MM.1S (cell line): ENCODE measurements around the gene SCAPER.

Experiments
- DNase-seq: peaks from one replicate; pipeline ENCODE4 v3.0.0-alpha.2; 2015
- H2AFZ ChIP-seq: fragments of 300-600 bp; sonication (generic); 2 replicates; pipeline ENCODE4 v1.6.0; 2016; ENCODE audit warnings: antibody characterized with exemption, low read length
- H3F3A ChIP-seq: fragments of 300-600 bp; sonication (generic); 2 replicates; pipeline ENCODE4 v1.6.1; 2016; ENCODE audit warnings: mild to moderate bottlenecking, antibody characterized with exemption, low read length, moderate library complexity, mixed read lengths; ENCODE audit not compliant: insufficient read depth
- H3K27ac ChIP-seq: fragments of 300-600 bp; sonication (generic); 2 replicates; pipeline ENCODE4 v1.5.1; 2016; ENCODE audit warnings: mild to moderate bottlenecking, low read length
- H3K27me3 ChIP-seq: fragments of 300-600 bp; sonication (generic); replicated peaks from 2 replicates; pipeline ENCODE4 v1.6.0; 2016; ENCODE audit warnings: low read length; ENCODE audit not compliant: insufficient read depth
- H3K36me3 ChIP-seq: fragments of 300-600 bp; sonication (generic); replicated peaks from 2 replicates; pipeline ENCODE4 v1.6.1; 2016; ENCODE audit warnings: mild to moderate bottlenecking, low read length, mixed read lengths; ENCODE audit not compliant: insufficient read depth
- H3K4me1 ChIP-seq: fragments of 300-600 bp; sonication (generic); 2 replicates; pipeline ENCODE4 v1.6.1; 2016; ENCODE audit warnings: low read length, mixed read lengths
- H3K4me2 ChIP-seq: fragments of 300-600 bp; sonication (generic); 2 replicates; pipeline ENCODE4 v1.6.0; 2016; ENCODE audit warnings: low read depth, low read length
- H3K4me3 ChIP-seq: fragments of 300-600 bp; sonication (generic); 2 replicates; pipeline ENCODE4 v1.5.1; 2016; ENCODE audit warnings: low read length, mixed read lengths
- H3K79me2 ChIP-seq: fragments of 300-600 bp; sonication (generic); 2 replicates; pipeline ENCODE4 v1.6.1; 2016; ENCODE audit warnings: mixed run types, low read length, mixed read lengths
- H3K9ac ChIP-seq: fragments of 300-600 bp; sonication (generic); 2 replicates; pipeline ENCODE4 v1.6.1; 2016; ENCODE audit warnings: low read length, mixed read lengths
- H3K9me2 ChIP-seq: fragments of 300-600 bp; sonication (generic); replicated peaks from 2 replicates; pipeline ENCODE4 v1.6.1; 2016; ENCODE audit warnings: mild to moderate bottlenecking, low read length, mixed read lengths; ENCODE audit not compliant: insufficient read depth
- H3K9me3 ChIP-seq: fragments of 300-600 bp; sonication (generic); replicated peaks from 2 replicates; pipeline ENCODE4 v1.6.1; 2016; ENCODE audit warnings: mild to moderate bottlenecking, low read length, mixed read lengths; ENCODE audit not compliant: insufficient read depth
- H4K20me1 ChIP-seq: fragments of 300-600 bp; sonication (generic); 2 replicates; pipeline ENCODE4 v1.6.1; 2016; ENCODE audit warnings: mild to moderate bottlenecking, low read length, moderate library complexity, mixed read lengths; ENCODE audit not compliant: insufficient read depth
- EZH2 ChIP-seq: fragments of 300-600 bp; sonication (generic); optimal IDR thresholded peaks from 2 replicates; pipeline ENCODE3; 2017; ENCODE audit warnings: low read depth, mild to moderate bottlenecking, antibody characterized with exemption, low read length, mixed read lengths
- EZH2phosphoT487 ChIP-seq: fragments of 300-600 bp; sonication (generic); IDR thresholded peaks from 2 replicates; pipeline ENCODE4 v1.6.1; 2018; ENCODE audit warnings: antibody characterized with exemption, low read length
- TF ChIP-seq, protein P1 (sequence below): fragments of 300-600 bp; sonication (generic); IDR thresholded peaks from 2 replicates; pipeline ENCODE4 v1.5.1; 2016; ENCODE audit warnings: antibody characterized with exemption, low read length, mixed read lengths

SCAPER gene

DNA sequence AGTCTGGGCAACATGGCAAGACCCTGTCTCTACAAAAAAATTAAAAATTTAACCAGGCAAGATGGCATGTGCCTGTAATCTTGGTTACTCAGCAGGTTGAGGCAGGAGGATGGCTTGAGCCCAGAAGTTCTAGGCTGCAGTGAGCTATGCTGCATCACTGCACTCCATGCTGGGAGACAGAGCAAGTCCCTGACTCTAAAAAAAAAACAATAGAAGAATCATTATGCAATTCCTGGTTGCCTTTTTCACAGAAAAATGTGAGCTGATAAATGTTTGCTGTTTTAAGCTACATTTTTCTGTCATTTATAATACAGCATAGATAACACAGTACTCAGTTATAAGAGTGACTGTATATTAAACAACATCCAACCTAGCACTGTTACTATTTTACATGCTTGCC lies 148.8 kb downstream of the SCAPER start:
- H2AFZ ChIP-seq, result no peak overlapping the region
- DNase-seq, result no peak
- H4K20me1 ChIP-seq, result no peaks in the 10 kb centered on the region
- no peak overlapping the region for H3K4me2 ChIP-seq
- H3K9ac ChIP-seq, result no peak overlapping the region
- no peaks in the 10 kb centered on the region for H3F3A ChIP-seq
- H3K4me1 ChIP-seq, result peaks cover 24% of the 10 kb centered on the region
- no peak overlapping the region for H3K27ac ChIP-seq
- H3K27me3 ChIP-seq, result no peaks in the 10 kb centered on the region
- H3K79me2 ChIP-seq, result no peaks in the 10 kb centered on the region
- no peaks in the 10 kb centered on the region for H3K36me3 ChIP-seq
- H3K9me2 ChIP-seq, result no peaks in the 10 kb centered on the region
- no peak overlapping the region for H3K4me3 ChIP-seq
- TF ChIP-seq EZH2phosphoT487 (no peak), EZH2 (no peak)
- TF ChIP-seq, protein P1, sequence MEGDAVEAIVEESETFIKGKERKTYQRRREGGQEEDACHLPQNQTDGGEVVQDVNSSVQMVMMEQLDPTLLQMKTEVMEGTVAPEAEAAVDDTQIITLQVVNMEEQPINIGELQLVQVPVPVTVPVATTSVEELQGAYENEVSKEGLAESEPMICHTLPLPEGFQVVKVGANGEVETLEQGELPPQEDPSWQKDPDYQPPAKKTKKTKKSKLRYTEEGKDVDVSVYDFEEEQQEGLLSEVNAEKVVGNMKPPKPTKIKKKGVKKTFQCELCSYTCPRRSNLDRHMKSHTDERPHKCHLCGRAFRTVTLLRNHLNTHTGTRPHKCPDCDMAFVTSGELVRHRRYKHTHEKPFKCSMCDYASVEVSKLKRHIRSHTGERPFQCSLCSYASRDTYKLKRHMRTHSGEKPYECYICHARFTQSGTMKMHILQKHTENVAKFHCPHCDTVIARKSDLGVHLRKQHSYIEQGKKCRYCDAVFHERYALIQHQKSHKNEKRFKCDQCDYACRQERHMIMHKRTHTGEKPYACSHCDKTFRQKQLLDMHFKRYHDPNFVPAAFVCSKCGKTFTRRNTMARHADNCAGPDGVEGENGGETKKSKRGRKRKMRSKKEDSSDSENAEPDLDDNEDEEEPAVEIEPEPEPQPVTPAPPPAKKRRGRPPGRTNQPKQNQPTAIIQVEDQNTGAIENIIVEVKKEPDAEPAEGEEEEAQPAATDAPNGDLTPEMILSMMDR, result no peak
- H3K9me3 ChIP-seq, result no peaks in the 10 kb centered on the region

DNA sequence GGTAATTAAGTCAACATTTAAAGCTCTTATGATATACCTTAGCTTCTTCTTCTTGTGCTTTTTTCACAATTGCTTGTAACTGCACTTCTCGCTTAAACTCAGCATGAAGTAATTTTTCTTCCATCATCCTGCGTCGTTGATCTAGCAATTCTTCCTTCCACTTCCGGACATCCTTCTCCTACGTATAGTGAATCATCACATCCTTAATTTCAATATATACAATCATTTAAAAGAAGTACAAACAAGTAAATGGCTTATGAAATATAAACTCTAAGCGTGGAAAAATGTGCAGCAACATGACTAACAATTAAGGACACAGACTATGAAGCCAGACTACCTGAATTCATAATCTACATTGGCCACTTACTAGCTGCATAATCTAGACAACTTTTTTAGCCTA lies 151.4 kb downstream of the SCAPER start:
- Histone ChIP-seq H3K79me2 (no peaks in the 10 kb centered on the region), H3K4me3 (no peak overlapping the region), H3K9me2 (no peaks in the 10 kb centered on the region), H3K27ac (no peak overlapping the region), H3K27me3 (no peaks in the 10 kb centered on the region), H3F3A (no peaks in the 10 kb centered on the region), H3K9me3 (no peaks in the 10 kb centered on the region), H2AFZ (no peak overlapping the region), H3K36me3 (no peaks in the 10 kb centered on the region), H3K4me1 (peaks cover 24% of the 10 kb centered on the region), H3K9ac (no peak overlapping the region), H3K4me2 (peak overlapping the region; percentile 22; the same call in 1 of the 2 replicates), H4K20me1 (no peaks in the 10 kb centered on the region)
- no peak for TF ChIP-seq EZH2phosphoT487
- TF ChIP-seq, protein P1, result no peak
- no peak for TF ChIP-seq EZH2
- no peak for DNase-seq

DNA sequence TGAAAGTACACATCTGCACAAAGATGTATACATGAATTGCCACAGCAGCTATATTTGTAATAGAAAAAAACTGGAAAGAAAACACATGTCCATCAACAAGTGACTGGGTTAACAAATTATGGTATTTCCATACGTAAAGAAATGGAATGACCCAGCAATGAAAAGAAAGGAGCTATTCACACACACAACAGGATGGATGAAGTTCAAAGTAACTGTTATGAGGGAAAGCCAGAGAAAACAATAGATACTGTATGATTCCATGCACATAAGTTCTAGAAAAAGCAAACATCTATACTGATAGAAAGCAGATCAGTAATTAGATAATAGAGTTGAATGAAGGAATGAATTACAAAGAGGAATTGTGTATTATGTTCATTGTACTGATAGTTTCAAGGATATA lies 152.0 kb downstream of the SCAPER start:
- H2AFZ ChIP-seq, result no peak overlapping the region
- no peak for TF ChIP-seq EZH2phosphoT487
- TF ChIP-seq, protein P1, result no peak
- no peak for TF ChIP-seq EZH2
- H3K9ac ChIP-seq, result no peak overlapping the region
- H3K4me3 ChIP-seq, result no peak overlapping the region
- no peak for DNase-seq
- H3K4me1 ChIP-seq, result peaks cover 24% of the 10 kb centered on the region
- no peaks in the 10 kb centered on the region for H3K79me2 ChIP-seq
- H4K20me1 ChIP-seq, result no peaks in the 10 kb centered on the region
- H3K36me3 ChIP-seq, result no peaks in the 10 kb centered on the region
- H3F3A ChIP-seq, result no peaks in the 10 kb centered on the region
- no peaks in the 10 kb centered on the region for H3K9me2 ChIP-seq
- H3K27ac ChIP-seq, result no peak overlapping the region
- no peaks in the 10 kb centered on the region for H3K27me3 ChIP-seq
- no peak overlapping the region for H3K4me2 ChIP-seq
- H3K9me3 ChIP-seq, result no peaks in the 10 kb centered on the region
